22Rv1 (cell line): ENCODE data around the gene SERAC1.
A peak's percentile ranks its signal among the peaks of the same experiment; 100 is the strongest.

Source experiments
- H3K27ac ChIP-seq: fragments of 450-650 bp; 2 replicates; pipeline ENCODE4 v1.5.1; 2017
- CTCF ChIP-seq: fragments of 450-650 bp; IDR thresholded peaks from 2 replicates; pipeline ENCODE4 v1.5.1; 2017; ENCODE audit warnings: mild to moderate bottlenecking
- ZFX ChIP-seq: fragments of 450-650 bp; IDR thresholded peaks from 2 replicates; pipeline ENCODE4 v1.6.1; 2017; ENCODE audit warnings: antibody characterized with exemption, borderline replicate concordance

The SERAC1 gene

GRCh38 chr6:158076548-158076947, 91.5 kb downstream of the SERAC1 start:
- no peak overlapping the region for H3K27ac ChIP-seq
- TF ChIP-seq ZFX (no peak), CTCF (no peak)

- no peak for TF ChIP-seq CTCF
- no peak overlapping the region for H3K27ac ChIP-seq
Observed at GRCh38 chr6:158073776-158074175, 94.3 kb downstream of the SERAC1 start.

DNA sequence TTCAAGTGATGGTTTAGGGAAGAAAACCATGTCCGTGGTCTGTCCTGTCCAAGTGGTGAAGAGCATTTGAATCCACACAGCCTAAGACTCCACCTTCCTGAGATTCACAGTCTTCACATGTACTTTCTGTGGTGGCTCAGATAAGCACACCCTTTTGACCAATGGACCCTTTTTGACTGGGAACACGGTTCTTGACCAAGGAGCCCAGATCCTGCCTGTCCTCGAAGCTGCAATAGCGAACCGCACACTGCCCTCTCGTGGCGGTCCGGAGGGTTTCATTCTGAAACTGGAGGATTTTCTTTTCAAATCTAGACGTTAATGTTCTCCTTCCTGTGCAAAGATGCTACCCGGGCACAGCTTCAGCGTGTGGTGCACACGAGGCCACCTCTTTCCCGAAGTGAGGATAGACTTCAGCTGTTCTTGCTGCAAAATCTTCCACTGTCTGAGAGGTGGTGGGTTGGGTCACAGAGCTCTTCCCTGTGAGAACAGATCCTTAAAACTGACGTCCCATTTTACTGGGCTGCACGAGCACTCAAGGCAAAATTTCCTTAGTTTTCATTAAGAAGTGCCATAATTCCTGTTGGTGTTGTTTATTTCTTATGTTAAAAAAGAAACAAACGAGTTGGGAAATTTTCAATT, 95.9 kb downstream of the SERAC1 start:
- TF ChIP-seq CTCF: peak; percentile 87
- no peak for TF ChIP-seq ZFX
- no peak overlapping the region for H3K27ac ChIP-seq

DNA sequence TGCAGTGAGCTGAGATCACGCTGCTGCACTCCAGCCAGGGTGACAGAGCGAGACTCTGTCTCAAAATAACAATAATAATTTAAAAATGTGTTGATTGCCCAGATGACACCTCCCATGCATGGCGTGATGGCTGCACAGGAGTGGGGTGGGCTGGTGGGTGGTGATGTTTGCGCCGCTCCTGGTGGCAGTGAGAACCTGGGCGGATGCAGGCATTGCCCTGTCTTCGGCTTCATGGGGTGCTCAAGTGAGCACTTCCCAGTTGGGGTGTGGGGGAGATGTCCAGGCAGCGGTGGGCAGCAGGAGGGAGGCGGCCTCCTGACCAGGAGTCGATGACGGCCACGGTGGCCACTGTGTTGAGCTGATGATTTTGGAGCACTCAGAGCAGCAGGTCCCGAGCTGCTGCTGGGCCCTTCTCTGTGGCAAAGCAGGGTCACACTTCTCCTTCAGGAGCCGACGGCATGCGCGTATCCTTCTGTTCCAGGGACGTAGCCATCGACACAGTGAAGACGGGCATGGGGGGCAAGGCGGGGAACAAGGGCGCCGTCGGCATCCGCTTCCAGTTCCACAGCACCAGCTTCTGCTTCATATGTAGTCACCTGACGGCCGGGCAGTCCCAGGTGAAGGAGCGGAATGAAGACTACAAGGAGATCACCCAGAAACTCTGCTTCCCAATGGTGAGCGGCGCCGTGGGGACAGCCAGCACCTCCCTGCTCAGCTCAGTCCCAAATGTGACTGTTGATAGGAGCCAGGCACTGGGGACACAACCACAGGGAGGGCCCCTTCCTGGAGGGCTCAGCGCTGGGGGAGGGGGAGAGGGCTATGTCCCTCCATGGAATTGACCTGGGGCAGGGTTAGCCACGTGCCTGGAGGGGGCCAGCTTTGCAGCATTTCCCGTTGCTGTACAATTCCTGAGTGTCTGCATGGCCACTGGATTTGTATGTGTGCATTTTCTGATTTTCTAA, 96.7 kb downstream of the SERAC1 start:
- TF ChIP-seq CTCF (no peak), ZFX (no peak)
- no peak overlapping the region for H3K27ac ChIP-seq

DNA sequence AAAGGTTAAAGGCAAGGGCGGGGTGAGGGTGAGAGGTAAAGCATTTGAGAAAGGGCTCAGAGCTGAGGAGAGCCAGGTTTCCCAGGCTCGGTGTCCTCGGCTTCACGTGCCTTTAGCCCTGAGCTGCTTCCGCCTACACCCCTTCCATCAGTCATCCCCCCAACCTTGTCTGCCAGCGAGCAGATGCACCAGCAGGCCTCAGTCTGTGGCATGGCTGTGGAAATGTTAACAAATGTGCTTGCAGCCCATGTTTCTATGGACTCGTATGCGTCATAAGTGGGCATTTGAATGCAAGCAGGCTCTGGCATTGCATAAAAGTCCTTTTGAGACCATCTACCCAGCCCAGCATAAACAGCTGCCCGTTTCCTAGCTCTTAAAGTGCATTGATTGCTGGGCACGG, 97.5 kb downstream of the SERAC1 start:
- no peak for TF ChIP-seq ZFX

DNA sequence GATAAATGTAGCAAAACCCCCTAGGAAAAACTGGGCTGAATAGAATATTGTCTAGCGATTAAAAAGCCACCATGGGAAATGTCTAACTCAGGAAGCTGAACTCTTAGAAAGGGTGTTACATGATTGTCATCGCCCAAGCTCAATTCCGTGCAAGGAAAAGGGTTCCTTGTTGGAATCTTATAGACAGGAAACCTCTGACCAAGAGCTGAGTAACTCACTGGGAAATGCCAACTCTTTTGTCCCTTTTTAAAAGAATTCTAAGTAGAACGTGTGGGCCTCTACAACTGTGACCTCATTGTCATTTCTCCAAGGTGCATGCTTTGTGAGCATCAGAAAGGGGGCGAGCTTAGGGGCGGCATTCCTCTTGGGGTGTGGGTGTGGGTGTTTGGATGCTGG, 98.3 kb downstream of the SERAC1 start:
- no peak overlapping the region for H3K27ac ChIP-seq
- TF ChIP-seq ZFX (no peak), CTCF (no peak)

More for the DNA sequence above, 97.5 kb downstream of the SERAC1 start:
- no peak overlapping the region for H3K27ac ChIP-seq

DNA sequence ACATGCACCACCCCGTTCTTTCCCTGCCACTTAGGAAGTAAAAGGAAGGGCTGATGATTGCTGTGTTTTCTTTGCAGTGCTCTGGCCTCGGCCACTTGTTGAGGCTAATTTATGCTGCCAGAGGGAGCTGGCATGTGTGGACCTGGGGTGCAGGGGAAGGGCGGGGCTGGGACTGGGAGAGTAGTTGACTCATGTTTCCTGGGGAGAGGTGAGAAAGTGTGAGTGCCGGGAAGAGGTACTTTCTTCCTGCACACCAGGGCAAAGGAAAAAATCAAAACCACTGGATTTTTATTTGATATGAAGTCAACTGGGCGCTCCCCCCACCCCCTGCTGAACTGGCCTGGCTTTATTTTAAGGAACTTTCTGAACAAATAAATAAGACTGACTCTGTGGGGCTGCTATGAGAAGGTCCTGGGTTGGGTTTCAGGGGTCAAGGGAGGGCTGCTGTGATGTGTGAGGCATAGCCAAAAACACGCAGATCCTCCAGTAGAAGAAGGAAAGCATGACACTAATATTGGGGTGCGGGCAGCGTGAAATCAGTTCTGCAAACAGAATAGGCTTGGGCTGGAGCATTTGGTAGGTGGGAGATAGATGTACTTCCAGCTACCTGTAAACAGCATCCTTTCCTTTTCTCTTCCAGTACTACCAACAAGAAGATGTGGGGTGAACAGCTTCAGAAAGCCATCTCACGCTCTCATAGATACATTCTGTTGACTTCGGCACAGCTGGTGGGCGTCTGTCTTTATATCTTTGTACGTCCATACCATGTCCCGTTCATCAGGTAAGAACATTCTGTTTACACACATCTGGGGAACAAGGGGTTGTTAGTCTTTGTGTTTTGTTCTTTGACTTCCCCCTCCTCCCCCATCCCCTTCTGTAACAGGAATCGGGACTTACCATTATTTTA, 98.9 kb downstream of the SERAC1 start:
- TF ChIP-seq ZFX (no peak), CTCF (no peak)
- no peak overlapping the region for H3K27ac ChIP-seq
